ENCODE results near the gene HEYL. TPM values are rescaled to one million over a fixed set of nuclear protein-coding genes. Genes with fewer than 3 reads are reported as not detected.

HEYL gene
- total and polyA plus RNA-seq, 9 of the 15 experiments (the other 6 are each of a cell fraction or from before 2014, with no cell fraction given) = 0.13 to 0.89 (median 0.25) TPM

GRCh38 chr1:39663559-39663958 lies 24.1 kb upstream of the HEYL start (continued):
- TF ChIP-seq PKNOX1 (IDR thresholded peaks at IDR 0.05) (peak; percentile 67; the same call in 1 of the 2 replicates), STAT5A (IDR thresholded peaks at IDR 0.05; ENCODE audit: borderline replicate concordance, low read length) (no peak), CC2D1A (IDR thresholded peaks at IDR 0.05) (no peak), CBFA2T2 (conservative IDR thresholded peaks at IDR 0.05) (peak; percentile 30; the same call in 1 of the 2 replicates), ZFP91 (CRISPR knock-in tag; IDR thresholded peaks at IDR 0.05) (no peak), ZBTB33 (CRISPR knock-in tag; IDR thresholded peaks at IDR 0.05) (no peak), CBFA2T3 (IDR thresholded peaks at IDR 0.05) (peak; percentile 41), USF2 (CRISPR knock-in tag; IDR thresholded peaks at IDR 0.05) (peak; percentile 5; the same call in 1 of the 2 replicates), BRF2 (IDR thresholded peaks at IDR 0.05; ENCODE audit: borderline replicate concordance, insufficient read depth, insufficient read length) (no peak)

Measured in K562 (cell line).